ENCODE data around the gene MMP27. TPM values are rescaled to one million over a fixed set of nuclear protein-coding genes. Genes with fewer than 3 reads are reported as not detected.

Gene MMP27
- polyA plus RNA-seq, 1 donor (not counting 4 experiments of a cell fraction or from before 2014, with no cell fraction given), result not detected

DNA sequence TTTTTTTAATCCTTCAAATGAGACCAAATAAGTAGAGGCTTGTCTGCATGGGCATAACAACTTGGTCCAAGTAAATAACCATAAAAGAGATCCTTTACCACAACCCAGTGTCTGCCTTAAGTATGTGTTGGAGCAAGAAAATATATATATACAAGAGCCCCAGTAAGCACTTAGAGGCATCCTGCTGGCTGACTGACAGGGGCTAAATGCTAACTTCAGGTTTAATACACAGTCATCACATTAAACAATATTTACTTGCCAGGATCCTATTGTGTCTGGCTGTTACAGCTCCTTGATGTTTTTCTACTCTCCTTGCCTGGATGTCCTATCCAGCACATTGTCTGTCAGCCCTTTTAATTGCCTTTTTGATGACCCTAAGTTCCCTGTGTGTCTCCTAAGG, 43.0 kb downstream of the MMP27 start:
- no peak overlapping the region for H3K4me2 ChIP-seq (ENCODE audit: control insufficient read depth, extremely low read depth, insufficient read depth, low read depth, low read length)
- H3K27me3 ChIP-seq (ENCODE audit: control insufficient read depth, extremely low read depth, insufficient read depth, low read length), result no peaks in the 10 kb centered on the region
- no peaks in the 10 kb centered on the region for H3K9me3 ChIP-seq (ENCODE audit: control insufficient read depth, low read depth, low read length)
- H3K36me3 ChIP-seq (ENCODE audit: control insufficient read depth in 2 of 2, extremely low read depth in 1 of 2, insufficient read depth in 2 of 2, low read length in 2 of 2), result no peaks in the 10 kb centered on the region
- no peak overlapping the region for H3K4me3 ChIP-seq (ENCODE audit: control insufficient read depth in 2 of 3, extremely low read depth in 1 of 3, insufficient read depth in 2 of 3, low read depth in 1 of 3, low read length in 3 of 3)
- H3K9me1 ChIP-seq (ENCODE audit: control insufficient read depth, extremely low read depth, insufficient read depth, low read length), result no peaks in the 10 kb centered on the region
- no peaks in the 10 kb centered on the region for H4K20me1 ChIP-seq (ENCODE audit: control insufficient read depth, extremely low read depth, insufficient read depth, low read length)
- H2AFZ ChIP-seq (ENCODE audit: control insufficient read depth, low read length), result no peak overlapping the region
- H3K9ac ChIP-seq (ENCODE audit: control insufficient read depth, extremely low read depth, insufficient read depth, low read length), result no peak overlapping the region
- H3K27ac ChIP-seq (ENCODE audit: control insufficient read depth, insufficient read depth, low read length), result no peak overlapping the region
- TF ChIP-seq CTCF (optimal IDR thresholded peaks at IDR 0.05 in 1 of 3, IDR thresholded peaks at IDR 0.05 in 1 of 3, conservative IDR thresholded peaks at IDR 0.05 in 1 of 3; ENCODE audit: extremely low read depth in 1 of 3, insufficient read depth in 2 of 3, low read length in 3 of 3) (no peak), EZH2 (IDR thresholded peaks at IDR 0.05; ENCODE audit: low read length) (no peak)
- H3K79me2 ChIP-seq (ENCODE audit: control insufficient read depth, insufficient read depth, low read length), result no peaks in the 10 kb centered on the region
- FAIRE-seq, result no peak
- no peak for DNase-seq (ENCODE audit: low read depth, low spot score)
- dilution Hi-C loops (cut with MboI; ENCODE audit: extremely low pct_ligation_motif_present, low sequenced_read_pairs), result no loop called here
- no peaks in the 10 kb centered on the region for H3K4me1 ChIP-seq (ENCODE audit: control insufficient read depth, extremely low read depth, insufficient read depth, low read length)

DNA sequence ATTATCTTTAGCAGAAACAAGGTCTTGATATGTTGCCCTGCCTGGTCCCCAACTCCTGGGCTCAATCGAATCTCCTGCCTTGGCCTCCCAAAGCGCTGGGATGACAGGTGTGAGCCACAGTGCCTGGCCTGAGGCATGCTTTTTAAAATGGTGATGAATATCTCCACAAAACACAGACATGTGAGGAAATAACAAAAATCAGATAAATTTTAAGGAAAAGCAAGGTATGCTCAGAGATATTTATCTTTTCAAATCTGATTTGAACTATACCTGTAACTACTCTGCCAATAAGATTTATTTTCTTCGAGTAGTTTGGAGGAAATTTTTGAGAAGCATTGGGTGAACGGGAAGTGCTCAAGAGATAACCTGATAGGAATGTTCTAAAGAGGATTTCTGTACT, 44.5 kb downstream of the MMP27 start:
- Histone ChIP-seq H3K27ac (ENCODE audit: control insufficient read depth, insufficient read depth, low read length) (no peak overlapping the region), H3K4me1 (ENCODE audit: control insufficient read depth, extremely low read depth, insufficient read depth, low read length) (no peaks in the 10 kb centered on the region), H3K4me3 (ENCODE audit: control insufficient read depth in 2 of 3, extremely low read depth in 1 of 3, insufficient read depth in 2 of 3, low read depth in 1 of 3, low read length in 3 of 3) (no peak overlapping the region), H3K4me2 (ENCODE audit: control insufficient read depth, extremely low read depth, insufficient read depth, low read depth, low read length) (no peak overlapping the region), H3K79me2 (ENCODE audit: control insufficient read depth, insufficient read depth, low read length) (no peaks in the 10 kb centered on the region), H3K27me3 (ENCODE audit: control insufficient read depth, extremely low read depth, insufficient read depth, low read length) (no peaks in the 10 kb centered on the region), H2AFZ (ENCODE audit: control insufficient read depth, low read length) (no peak overlapping the region), H4K20me1 (ENCODE audit: control insufficient read depth, extremely low read depth, insufficient read depth, low read length) (no peaks in the 10 kb centered on the region), H3K36me3 (ENCODE audit: control insufficient read depth in 2 of 2, extremely low read depth in 1 of 2, insufficient read depth in 2 of 2, low read length in 2 of 2) (no peaks in the 10 kb centered on the region), H3K9me1 (ENCODE audit: control insufficient read depth, extremely low read depth, insufficient read depth, low read length) (no peaks in the 10 kb centered on the region), H3K9ac (ENCODE audit: control insufficient read depth, extremely low read depth, insufficient read depth, low read length) (no peak overlapping the region), H3K9me3 (ENCODE audit: control insufficient read depth, low read depth, low read length) (no peaks in the 10 kb centered on the region)
- FAIRE-seq (no peak), DNase-seq (ENCODE audit: low read depth, low spot score) (no peak)
- dilution Hi-C loops (cut with MboI; ENCODE audit: extremely low pct_ligation_motif_present, low sequenced_read_pairs), result no loop called here
- TF ChIP-seq EZH2 (IDR thresholded peaks at IDR 0.05; ENCODE audit: low read length), result no peak
- TF ChIP-seq CTCF (optimal IDR thresholded peaks at IDR 0.05 in 1 of 3, IDR thresholded peaks at IDR 0.05 in 1 of 3, conservative IDR thresholded peaks at IDR 0.05 in 1 of 3; ENCODE audit: extremely low read depth in 1 of 3, insufficient read depth in 2 of 3, low read length in 3 of 3), result no peak

All from keratinocyte (primary cell).